ENCODE measurements around the gene ALDH3B1. TPM values are rescaled to one million over a fixed set of nuclear protein-coding genes. Genes with fewer than 3 reads are reported as not detected.

The ALDH3B1 gene
- total RNA-seq, 1 experiment from 2014 or later = 18.3 TPM

- no peak overlapping the region for H3K4me3 ChIP-seq (ENCODE audit: low read depth in 2 of 2, low read length in 2 of 2)
- no peak overlapping the region for H3K27ac ChIP-seq (ENCODE audit: low read length)
- no peaks in the 10 kb centered on the region for H3K27me3 ChIP-seq (ENCODE audit: control insufficient read depth, insufficient read depth, low read length)
- intact Hi-C loops (cut with micrococcal nuclease; ENCODE audit: unreplicated experiment) = no loop called here
- in situ Hi-C loops (cut with HindIII; ENCODE audit: low pct_unique_long_range_greater_than_20kb, low sequenced_read_pairs) = no loop called here
- ATAC-seq (0 out of 2 replicates have a peak, but pooled peaks have one; percentile 7), DNase-seq (ENCODE audit: low read depth, low spot score) (no peak)
- TF ChIP-seq REST (IDR thresholded peaks at IDR 0.05; ENCODE audit: insufficient read depth in 1 of 2, low read depth in 2 of 2, low read length in 1 of 2) = no peak
- TF ChIP-seq SIN3A (IDR thresholded peaks at IDR 0.05; ENCODE audit: borderline replicate concordance, insufficient read depth, low read depth, low read length) = no peak
- no peak for TF ChIP-seq TCF7L2 (IDR thresholded peaks at IDR 0.05; ENCODE audit: low read depth, low read length)
- TF ChIP-seq CTCF (IDR thresholded peaks at IDR 0.05) = no peak
- TF ChIP-seq POLR2AphosphoS5 (IDR thresholded peaks at IDR 0.05; ENCODE audit: low read depth, low read length) = no peak
- no TSS peak for BruUV-seq (replicated peaks)
- ChIA-PET CTCF (interaction anchor here (0.6 kb wide), 1 partner anchor 422 kb away, joined by 3 read pairs; no protein-coding TSS in a partner anchor), POLR2A (no interaction called here)
- H3K36me3 ChIP-seq (ENCODE audit: control insufficient read depth, insufficient read depth, low read length) = no peaks in the 10 kb centered on the region
- H3K4me1 ChIP-seq (ENCODE audit: control insufficient read depth, insufficient read depth, low read length) = no peaks in the 10 kb centered on the region; the same call in 1 of the 2 replicates
- no peaks in the 10 kb centered on the region for H3K9me3 ChIP-seq (ENCODE audit: control insufficient read depth, insufficient read depth, low read depth, low read length)
Observed at GRCh38 chr11:68051191-68052136, 41.3 kb downstream of the ALDH3B1 start.

GRCh38 chr11:68052137-68052873 is 42.2 kb downstream of the ALDH3B1 start:
- no peak for TF ChIP-seq CTCF (IDR thresholded peaks at IDR 0.05)
- no peak for TF ChIP-seq TCF7L2 (IDR thresholded peaks at IDR 0.05; ENCODE audit: low read depth, low read length)
- TF ChIP-seq POLR2AphosphoS5 (IDR thresholded peaks at IDR 0.05; ENCODE audit: low read depth, low read length) = peak; percentile 36; the same call in 1 of the 2 replicates
- H3K27ac ChIP-seq (ENCODE audit: low read length) = no peak overlapping the region
- no peaks in the 10 kb centered on the region for H3K9me3 ChIP-seq (ENCODE audit: control insufficient read depth, insufficient read depth, low read depth, low read length)
- DNase-seq (ENCODE audit: low read depth, low spot score) (no peak), ATAC-seq (peak; percentile 8)
- ChIA-PET POLR2A (no interaction called here), CTCF (interaction anchor here (0.5 kb wide), 1 partner anchor 57 kb away, joined by 3 read pairs; no protein-coding TSS in a partner anchor)
- H3K4me1 ChIP-seq (ENCODE audit: control insufficient read depth, insufficient read depth, low read length) = no peaks in the 10 kb centered on the region; the same call in 1 of the 2 replicates
- no peaks in the 10 kb centered on the region for H3K36me3 ChIP-seq (ENCODE audit: control insufficient read depth, insufficient read depth, low read length)
- in situ Hi-C loops (cut with HindIII; ENCODE audit: low pct_unique_long_range_greater_than_20kb, low sequenced_read_pairs) = no loop called here
- no peaks in the 10 kb centered on the region for H3K27me3 ChIP-seq (ENCODE audit: control insufficient read depth, insufficient read depth, low read length)
- no peak overlapping the region for H3K4me3 ChIP-seq (ENCODE audit: low read depth in 2 of 2, low read length in 2 of 2)
- BruUV-seq (replicated peaks) = no TSS peak
- intact Hi-C loops (cut with micrococcal nuclease; ENCODE audit: unreplicated experiment) = no loop called here

Measured in Panc1 (cell line).